DMS114 treated with DMSO at 0.1 percent for 48 hours (cell line): ENCODE measurements around the gene OR2T10.
A peak's percentile ranks its signal among the peaks of the same experiment; 100 is the strongest.
"Not testable (repeated sequence)": the region's sequence is repeated elsewhere in the genome, so short reads cannot be mapped to it uniquely, and the experiment has no call there.

Experiments
- DNase-seq: peaks from one replicate; lab custom pipeline; 2025; ENCODE audit not compliant: unreplicated experiment; lab: John Stamatoyannopoulos, UW

Gene OR2T10

GRCh38 chr1:248597589-248597988 is at the start of gene OR2T10:
TSS of gene OR2T10 (minus strand) at chr1:248597700. CDS start at chr1:248593768, 3,932 bp downstream.
- DNase-seq, result no peak

GRCh38 chr1:248645178-248645577 is 47.7 kb upstream of the OR2T10 start, which contains the start of gene OR2T35:
TSS of gene OR2T35 (minus strand) at chr1:248645278. CDS start at chr1:248639258, 6,020 bp downstream.
- DNase-seq, result not testable (repeated sequence)

GRCh38 chr1:248642971-248643651 is 45.6 kb upstream of the OR2T10 start:
- DNase-seq, result not testable (repeated sequence)

- not testable (repeated sequence) for DNase-seq
Observed at GRCh38 chr1:248641583-248641982, 44.1 kb upstream of the OR2T10 start.

GRCh38 chr1:248640906-248641305 is 43.4 kb upstream of the OR2T10 start:
- DNase-seq, result not testable (repeated sequence)

GRCh38 chr1:248639652-248640051 is 42.2 kb upstream of the OR2T10 start:
- DNase-seq, result not testable (repeated sequence)

- not testable (repeated sequence) for DNase-seq
Observed at GRCh38 chr1:248636612-248637011, 39.1 kb upstream of the OR2T10 start.

- DNase-seq, result not testable (repeated sequence)
Observed at GRCh38 chr1:248634991-248635390, 37.5 kb upstream of the OR2T10 start, which contains the start of gene OR2T11. TSS of gene OR2T11 (minus strand) at chr1:248635091. CDS start at chr1:248627128, 7,963 bp downstream.

GRCh38 chr1:248631354-248632008 is 34.0 kb upstream of the OR2T10 start:
- no peak for DNase-seq

- no peak for DNase-seq
Observed at GRCh38 chr1:248630551-248630950, 33.1 kb upstream of the OR2T10 start.

GRCh38 chr1:248627971-248628844 is 30.7 kb upstream of the OR2T10 start:
- no peak for DNase-seq

- DNase-seq, result no peak
Observed at GRCh38 chr1:248625971-248626370, 28.5 kb upstream of the OR2T10 start.

GRCh38 chr1:248625166-248625565 is 27.7 kb upstream of the OR2T10 start:
- DNase-seq, result no peak

GRCh38 chr1:248622570-248623001 is 25.1 kb upstream of the OR2T10 start:
- peak; percentile 33 for DNase-seq

GRCh38 chr1:248621770-248622169 is 24.3 kb upstream of the OR2T10 start:
- DNase-seq, result no peak

GRCh38 chr1:248618878-248619277 is 21.4 kb upstream of the OR2T10 start:
- no peak for DNase-seq

GRCh38 chr1:248618119-248618518 is 20.6 kb upstream of the OR2T10 start:
- DNase-seq, result no peak

- no peak for DNase-seq
Observed at GRCh38 chr1:248613742-248614141, 16.2 kb upstream of the OR2T10 start.

GRCh38 chr1:248611883-248612414 is 14.4 kb upstream of the OR2T10 start:
- no peak for DNase-seq

- DNase-seq, result no peak
Observed at GRCh38 chr1:248610301-248610700, 12.8 kb upstream of the OR2T10 start.

GRCh38 chr1:248599396-248599795 is 1.9 kb upstream of the OR2T10 start:
- no peak for DNase-seq
